ENCODE results near the gene POC1A.

GRCh38 chr3:52174896-52175295, 20.7 kb upstream of the POC1A start:
- no peak for TF ChIP-seq ZBTB26 (CRISPR knock-in tag; IDR thresholded peaks at IDR 0.05)
- TF ChIP-seq JUN (IDR thresholded peaks at IDR 0.05; ENCODE audit: borderline replicate concordance, low read depth, low read length): no peak
- TF ChIP-seq JUN (CRISPR knock-in tag; IDR thresholded peaks at IDR 0.05; ENCODE audit: borderline replicate concordance): no peak
- TF ChIP-seq MXI1 (IDR thresholded peaks at IDR 0.05; ENCODE audit: low read depth, low read length): no peak
- TF ChIP-seq ILK (tag; IDR thresholded peaks at IDR 0.05; ENCODE audit: borderline replicate concordance, low read depth): no peak
- no peak for TF ChIP-seq POLR2A (conservative IDR thresholded peaks at IDR 0.05)
- no peak for TF ChIP-seq MLLT1 (IDR thresholded peaks at IDR 0.05)
- TF ChIP-seq MAZ (CRISPR knock-in tag; conservative IDR thresholded peaks at IDR 0.05 in 1 of 2, IDR thresholded peaks at IDR 0.05 in 1 of 2): no peak
- no peak for TF ChIP-seq CTCF (IDR thresholded peaks at IDR 0.05 in 2 of 3, conservative IDR thresholded peaks at IDR 0.05 in 1 of 3; ENCODE audit: insufficient read depth in 2 of 3, low read depth in 1 of 3, low read length in 3 of 3)
- no peak for TF ChIP-seq SNRNP70 (optimal IDR thresholded peaks at IDR 0.05; ENCODE audit: low read depth, low read length)
- TF ChIP-seq CREB5 (CRISPR knock-in tag; IDR thresholded peaks at IDR 0.05): no peak
- no peak for TF ChIP-seq PTBP1 (IDR thresholded peaks at IDR 0.05; ENCODE audit: low read depth, low read length)
- TF ChIP-seq MAX (CRISPR knock-in tag; IDR thresholded peaks at IDR 0.05): no peak
- no peak for TF ChIP-seq PML (IDR thresholded peaks at IDR 0.05; ENCODE audit: low read length)

Data from K562 (cell line).